Measurements from ENCODE around the gene PPIG.
"Not testable (repeated sequence)": the region's sequence is repeated elsewhere in the genome, so short reads cannot be mapped to it uniquely, and the experiment has no call there.

The PPIG gene

GRCh38 chr2:169584005-169584877 is at the start of gene PPIG:
PPIG (plus strand) TSS chr2:169584351; CDS start chr2:169604042, 19,691 bp downstream.
- DNase-seq = no peak

GRCh38 chr2:169539460-169539859 is 44.7 kb upstream of the PPIG start:
- not testable (repeated sequence) for DNase-seq

- DNase-seq = no peak
These were observed 44.0 kb upstream of the PPIG start for GRCh38 chr2:169540146-169540545.

GRCh38 chr2:169542433-169542832 is 41.7 kb upstream of the PPIG start:
- DNase-seq = no peak

- DNase-seq = no peak
These were observed 37.4 kb upstream of the PPIG start for GRCh38 chr2:169546756-169547155.

GRCh38 chr2:169561364-169561763 is 22.8 kb upstream of the PPIG start:
- DNase-seq = no peak

- not testable (repeated sequence) for DNase-seq
These were observed 22.1 kb upstream of the PPIG start for GRCh38 chr2:169562084-169562483.

GRCh38 chr2:169562519-169562918 is 21.6 kb upstream of the PPIG start:
- DNase-seq = no peak

GRCh38 chr2:169565686-169566085 is 18.5 kb upstream of the PPIG start:
- no peak for DNase-seq

- no peak for DNase-seq
These were observed 14.2 kb upstream of the PPIG start for GRCh38 chr2:169569948-169570347.

- not testable (repeated sequence) for DNase-seq
These were observed 13.4 kb upstream of the PPIG start for GRCh38 chr2:169570752-169571151.

GRCh38 chr2:169571571-169571970 is 12.6 kb upstream of the PPIG start:
- no peak for DNase-seq

GRCh38 chr2:169572189-169572588 is 12.0 kb upstream of the PPIG start:
- no peak for DNase-seq

- DNase-seq = no peak
These were observed 11.4 kb upstream of the PPIG start for GRCh38 chr2:169572821-169573159.

GRCh38 chr2:169573160-169573973 is 10.8 kb upstream of the PPIG start, which contains the start of gene FASTKD1:
FASTKD1 (minus strand) TSS chr2:169573865; CDS start chr2:169572029, 1,836 bp downstream.
- DNase-seq = peak; percentile 88

GRCh38 chr2:169573974-169574299 is 10.2 kb upstream of the PPIG start:
- no peak for DNase-seq

GRCh38 chr2:169574539-169574938 is 9.6 kb upstream of the PPIG start:
- DNase-seq = not testable (repeated sequence)

GRCh38 chr2:169575264-169575663 is 8.9 kb upstream of the PPIG start:
- DNase-seq = not testable (repeated sequence)

- no peak for DNase-seq
These were observed 5.1 kb upstream of the PPIG start for GRCh38 chr2:169579044-169579443.

GRCh38 chr2:169582552-169583266 is 1.4 kb upstream of the PPIG start:
- DNase-seq = not testable (repeated sequence)

- DNase-seq = no peak
These were observed 633 bp upstream of the PPIG start for GRCh38 chr2:169583518-169583917.

- DNase-seq = no peak
These were observed 1.5 kb downstream of the PPIG start for GRCh38 chr2:169585673-169586072.

- no peak for DNase-seq
These were observed 6.7 kb downstream of the PPIG start for GRCh38 chr2:169590804-169591203.
